H1 (cell line): ENCODE data around the gene KCNK13. TPM values are rescaled to one million over a fixed set of nuclear protein-coding genes. Genes with fewer than 3 reads are reported as not detected.

Experiments used
- CTCF ChIA-PET: fragments of 300-600 bp; sonication (Branson Sonifier 250); formaldehyde crosslinking; loops from one replicate; lab custom pipeline; 2021; ENCODE audit not compliant: partially characterized antibody; lab: Charles Lee
- POLR2A ChIA-PET: fragments of 300-600 bp; sonication (Branson Sonifier 250); formaldehyde crosslinking; loops from one replicate; lab custom pipeline; 2021; ENCODE audit warnings: inconsistent platforms; ENCODE audit not compliant: partially characterized antibody; lab: Charles Lee
- DNase-seq, 2 experiments: peaks; one replicate each; pipeline versions ENCODE4 v3.0.0 to v3.0.0-alpha.2; 2010 to 2022; ENCODE audit warnings: low spot score in 2 of 2, low read depth in 1 of 2, mixed read lengths in 1 of 2
- FAIRE-seq: peaks from 2 replicates; lab custom pipeline; 2011; peaks lifted over from hg19 to GRCh38; lab: Jason Lieb, UNC
- H2AFZ ChIP-seq: 2 replicates; pipeline ENCODE4 v1.8.1; 2012; ENCODE audit warnings: low read length, inconsistent platforms
- H2AK5ac ChIP-seq: 2 replicates; pipeline ENCODE4 v1.6.1; 2013; ENCODE audit warnings: low read depth, low read length
- H2BK120ac ChIP-seq: replicated peaks from 2 replicates; pipeline ENCODE3; 2013; ENCODE audit warnings: low read depth, low read length, inconsistent platforms
- H2BK12ac ChIP-seq: 2 replicates; pipeline ENCODE4 v1.6.1; 2013; ENCODE audit warnings: low read depth, low read length
- H2BK15ac ChIP-seq: 2 replicates; pipeline ENCODE4 v1.6.1; 2013; ENCODE audit warnings: low read length
- H2BK20ac ChIP-seq: 2 replicates; pipeline ENCODE4 v1.6.1; 2013; ENCODE audit warnings: low read length
- H2BK5ac ChIP-seq: 2 replicates; pipeline ENCODE4 v1.6.1; 2013; ENCODE audit warnings: low read depth, low read length
- H3K14ac ChIP-seq: 2 replicates; pipeline ENCODE4 v1.6.1; 2013; ENCODE audit warnings: inconsistent platforms; ENCODE audit not compliant: insufficient read length
- H3K18ac ChIP-seq: 2 replicates; pipeline ENCODE4 v1.6.1; 2013; ENCODE audit warnings: low read length; ENCODE audit errors: extremely low read depth
- H3K23ac ChIP-seq: 2 replicates; pipeline ENCODE4 v1.6.1; 2013; ENCODE audit warnings: inconsistent platforms; ENCODE audit not compliant: insufficient read length
- H3K23me2 ChIP-seq: 2 replicates; pipeline ENCODE4 v1.6.1; 2013; ENCODE audit warnings: low read depth, low read length
- H3K27ac ChIP-seq: 2 replicates; pipeline ENCODE4 v1.6.1; 2011; ENCODE audit warnings: low read depth, low read length, inconsistent platforms
- H3K27me3 ChIP-seq, 4 experiments: replicated peaks in 1 of 4; 1 replicate in 1 of 4; 2 replicates in 3 of 4; pipeline versions ENCODE4 v1.6.1 to v1.8.1; 2011 to 2013; ENCODE audit warnings: low read length in 3 of 4, mild to moderate bottlenecking in 3 of 4, inconsistent platforms in 2 of 4, mixed read lengths in 2 of 4, moderate library complexity in 1 of 4; ENCODE audit not compliant: control insufficient read depth in 3 of 4, insufficient read depth in 3 of 4; ENCODE audit errors: extremely low read depth in 1 of 4
- H3K36me3 ChIP-seq, 4 experiments: 2 replicates each; pipeline versions ENCODE4 v1.6.1 to v1.8.1; 2011 to 2013; ENCODE audit warnings: mild to moderate bottlenecking in 4 of 4, low read length in 3 of 4, moderate library complexity in 2 of 4, control low read depth in 1 of 4, inconsistent platforms in 1 of 4; ENCODE audit not compliant: insufficient read depth in 4 of 4, control insufficient read depth in 2 of 4
- H3K4ac ChIP-seq: replicated peaks from 2 replicates; pipeline ENCODE3; 2013; ENCODE audit warnings: low read length, low read depth, mixed read lengths, inconsistent platforms; ENCODE audit not compliant: insufficient read length
- H3K4me1 ChIP-seq, 4 experiments: replicated peaks in 1 of 4; 1 replicate in 1 of 4; 2 replicates in 3 of 4; pipeline versions ENCODE4 v1.6.1 to v1.8.1; 2011 to 2013; ENCODE audit warnings: low read length in 3 of 4, inconsistent platforms in 2 of 4, mixed read lengths in 1 of 4; ENCODE audit not compliant: insufficient read depth in 4 of 4, control insufficient read depth in 3 of 4
- H3K4me2 ChIP-seq, 2 experiments: 2 replicates each; pipeline versions ENCODE4 v1.6.1 to v1.8.1; 2011 to 2013; ENCODE audit warnings: low read depth in 2 of 2, low read length in 2 of 2, control low read depth in 1 of 2, inconsistent platforms in 1 of 2, mild to moderate bottlenecking in 1 of 2; ENCODE audit not compliant: insufficient read depth in 1 of 2
- H3K4me3 ChIP-seq, 4 experiments: fragments of 200-600, 300-600 bp in 1 of 4; sonication (generic), shearing (Covaris generic), sonication (Bioruptor Twin) in 1 of 4; 2 replicates each; pipeline versions ENCODE4 v1.5.1 to v1.8.1; 2011 to 2016; ENCODE audit warnings: low read length in 4 of 4, low read depth in 3 of 4, control low read depth in 2 of 4, inconsistent platforms in 2 of 4, mild to moderate bottlenecking in 2 of 4, mixed read lengths in 1 of 4, moderate library complexity in 1 of 4; ENCODE audit not compliant: insufficient read depth in 2 of 4; ENCODE audit errors: extremely low read depth in 1 of 4
- H3K56ac ChIP-seq: replicated peaks from 2 replicates; pipeline ENCODE3; 2013; ENCODE audit warnings: low read depth, mild to moderate bottlenecking, mixed read lengths, low read length, inconsistent platforms; ENCODE audit not compliant: insufficient read length
- H3K79me1 ChIP-seq: 2 replicates; pipeline ENCODE4 v1.6.1; 2013; ENCODE audit warnings: low read depth, low read length, control low read depth
- H3K79me2 ChIP-seq, 2 experiments: 2 replicates each; pipeline versions ENCODE4 v1.6.1 to v1.8.1; 2012 to 2013; ENCODE audit warnings: low read length in 2 of 2, mild to moderate bottlenecking in 2 of 2, inconsistent platforms in 1 of 2; ENCODE audit not compliant: insufficient read depth in 2 of 2, control insufficient read depth in 1 of 2
- H3K9ac ChIP-seq, 4 experiments: replicated peaks in 1 of 4; 1 replicate in 1 of 4; 2 replicates in 3 of 4; pipeline versions ENCODE4 v1.6.1 to v1.8.1; 2011 to 2013; ENCODE audit warnings: low read depth in 3 of 4, low read length in 3 of 4, control low read depth in 2 of 4, mild to moderate bottlenecking in 2 of 4, moderate library complexity in 2 of 4, inconsistent platforms in 1 of 4; ENCODE audit errors: extremely low read depth in 1 of 4
- H3K9me3 ChIP-seq, 2 experiments: 2 replicates each; pipeline versions ENCODE4 v1.6.1 to v1.8.1; 2012 to 2013; ENCODE audit warnings: mild to moderate bottlenecking in 2 of 2, moderate library complexity in 2 of 2, control low read depth in 1 of 2, inconsistent platforms in 1 of 2, low read depth in 1 of 2, low read length in 1 of 2, mixed read lengths in 1 of 2; ENCODE audit not compliant: insufficient read depth in 2 of 2
- H4K20me1 ChIP-seq, 2 experiments: replicated peaks in 1 of 2; 2 replicates each; pipeline versions ENCODE3 to v1.8.1; 2011 to 2013; ENCODE audit warnings: inconsistent platforms in 2 of 2, low read length in 2 of 2, mild to moderate bottlenecking in 1 of 2; ENCODE audit not compliant: insufficient read depth in 2 of 2, control insufficient read depth in 1 of 2
- H4K5ac ChIP-seq: 2 replicates; pipeline ENCODE4 v1.6.1; 2013; ENCODE audit warnings: low read length, low read depth, mixed read lengths, inconsistent platforms; ENCODE audit not compliant: insufficient read length
- H4K8ac ChIP-seq: 2 replicates; pipeline ENCODE4 v1.8.0; 2013; ENCODE audit warnings: mild to moderate bottlenecking, moderate library complexity, low read length, inconsistent platforms; ENCODE audit not compliant: insufficient read depth; ENCODE audit errors: extremely low read depth
- H4K91ac ChIP-seq: replicated peaks from 2 replicates; pipeline ENCODE3; 2013; ENCODE audit warnings: low read length, mixed read lengths, inconsistent platforms; ENCODE audit not compliant: insufficient read length
- ASH2L ChIP-seq: fragments of 200-600, 300-600 bp; sonication (generic); IDR thresholded peaks from one replicate; pipeline ENCODE4 v1.7.1; 2017; ENCODE audit warnings: low read length
- CEBPB ChIP-seq: IDR thresholded peaks from 2 replicates; pipeline ENCODE4 v1.6.1; 2012; ENCODE audit warnings: low read depth, low read length
- JUN ChIP-seq: IDR thresholded peaks from 2 replicates; pipeline ENCODE4 v1.6.1; 2011; ENCODE audit warnings: low read depth, mild to moderate bottlenecking, improper control_type of control experiment, low read length
- MAFK ChIP-seq: IDR thresholded peaks from 2 replicates; pipeline ENCODE4 v1.6.1; 2012; ENCODE audit warnings: low read depth, mild to moderate bottlenecking, improper control_type of control experiment, low read length
- POLR2A ChIP-seq, 2 experiments: IDR thresholded peaks; 1 replicate in 1 of 2; 2 replicates in 1 of 2; pipeline ENCODE4 v1.6.1; 2011; ENCODE audit warnings: low read depth in 2 of 2, low read length in 2 of 2, mild to moderate bottlenecking in 2 of 2; ENCODE audit errors: control extremely low read depth in 1 of 2
- TBP ChIP-seq: IDR thresholded peaks from 2 replicates; pipeline ENCODE4 v1.6.1; 2011; ENCODE audit warnings: low read depth, low read length, improper control_type of control experiment
- YY1 ChIP-seq: IDR thresholded peaks from 2 replicates; pipeline ENCODE4 v1.6.1; 2011; ENCODE audit warnings: low read depth, mild to moderate bottlenecking, low read length
- WGBS, 2 experiments: shearing (Covaris generic) in 1 of 2; methylation state at CpG; one replicate each; pipeline versions ENCODE4 v1.1.6 to v1.1.7; 2013 to 2015; ENCODE audit warnings: low lambda C conversion rate in 2 of 2, mixed read lengths in 2 of 2, inconsistent platforms in 1 of 2, low coverage in 1 of 2, missing lambda C conversion rate in 1 of 2; ENCODE audit not compliant: insufficient replicate concordance in 2 of 2, insufficient coverage in 1 of 2, insufficient read length in 1 of 2; ENCODE audit errors: extremely low coverage in 1 of 2, missing lambda C conversion rate in 1 of 2; 5-methylcytosine and 5-hydroxymethylcytosine counted together
- polyA plus RNA-seq, 7 experiments: library from polyadenylated mRNA; depleted of rRNA in 3 of 7; stranded (reverse) in 5 of 7; unstranded in 2 of 7; fragments of >200 nt in 5 of 7; fragments of 200-250 nt in 2 of 7; gene quantifications; 1 replicate in 5 of 7; 2 replicates in 1 of 7; 4 replicates in 1 of 7; pipeline versions ENCODE4 v1.2.1 to v1.2.3, GENCODE V29; 2011 to 2013; ENCODE audit warnings: missing spikeins in 2 of 7, mixed read lengths in 2 of 7
- total RNA-seq: library from RNA; stranded (reverse); fragmentation: NEBNext Ultra II Directional; extraction: Animal tissue kit (Norgen Biotek cat#: 25700); gene quantifications from 2 replicates; pipeline ENCODE4 v1.2.1, GENCODE V29; 2021
- TF ChIP-seq, protein P1 (sequence below): IDR thresholded peaks from 2 replicates; pipeline ENCODE4 v1.6.1; 2011; ENCODE audit warnings: low read depth, mild to moderate bottlenecking, low read length; ENCODE audit not compliant: insufficient read depth

The KCNK13 gene
- total and polyA plus RNA-seq, 2 of the 8 experiments (the other 6 are each of a cell fraction or from before 2014, with no cell fraction given), result 0.39 to 0.48 TPM

DNA sequence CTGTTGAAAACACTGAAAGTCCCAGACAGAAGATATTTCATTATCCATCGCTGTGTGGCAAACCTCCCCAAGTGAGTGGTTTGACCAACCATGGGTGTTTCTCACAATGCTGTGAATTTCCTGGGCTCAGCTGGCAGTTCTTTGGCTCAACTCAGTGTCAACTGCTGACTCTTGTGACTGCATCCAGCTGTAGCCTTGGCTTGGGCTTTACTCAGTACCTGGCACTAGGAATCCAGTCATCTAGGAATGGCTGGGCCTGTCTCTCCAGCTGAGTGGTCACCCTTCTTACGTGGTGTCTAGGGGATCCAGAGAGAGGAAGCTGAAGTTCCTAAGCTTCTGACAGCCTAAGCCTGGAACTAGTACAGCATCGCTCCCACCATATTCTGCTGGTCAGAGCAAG is 113.8 kb downstream of the KCNK13 start:
- H2BK20ac ChIP-seq, result no peak overlapping the region
- H3K18ac ChIP-seq, result no peak overlapping the region
- no peak overlapping the region for H3K4me3 ChIP-seq
- H4K5ac ChIP-seq, result no peak overlapping the region
- ChIA-PET CTCF (interaction anchor here (1.2 to 1.6 kb wide), 3 partner anchors 19 to 29 kb away, joined by 3 to 6 read pairs (median 4); no protein-coding TSS in a partner anchor), POLR2A (interaction anchor here (0.6 kb wide), 1 partner anchor 138 kb away, joined by 3 read pairs; no protein-coding TSS in a partner anchor)
- DNase-seq (no peak), FAIRE-seq (no peak)
- no peak overlapping the region for H3K14ac ChIP-seq
- H2BK15ac ChIP-seq, result no peak overlapping the region
- no peaks in the 10 kb centered on the region for H3K9me3 ChIP-seq
- H3K27ac ChIP-seq, result no peak overlapping the region
- no peaks in the 10 kb centered on the region for H3K23me2 ChIP-seq
- no peaks in the 10 kb centered on the region for H4K20me1 ChIP-seq
- H4K91ac ChIP-seq, result no peak overlapping the region
- H3K27me3 ChIP-seq, result peaks cover 0 to 1% (median 0%) of the 10 kb centered on the region in 4 experiments; a peak in 1 of 7 replicates
- no peaks in the 10 kb centered on the region for H3K4me1 ChIP-seq
- TF ChIP-seq ASH2L (no peak), CEBPB (no peak), TBP (no peak), MAFK (no peak), JUN (no peak), YY1 (no peak), POLR2A (IDR thresholded peaks at IDR 0.05; ENCODE audit: control extremely low read depth in 1 of 2, low read depth in 2 of 2, low read length in 2 of 2) (no peak)
- TF ChIP-seq, protein P1, sequence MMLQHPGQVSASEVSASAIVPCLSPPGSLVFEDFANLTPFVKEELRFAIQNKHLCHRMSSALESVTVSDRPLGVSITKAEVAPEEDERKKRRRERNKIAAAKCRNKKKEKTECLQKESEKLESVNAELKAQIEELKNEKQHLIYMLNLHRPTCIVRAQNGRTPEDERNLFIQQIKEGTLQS, result no peak
- 94% methylated on average over 3 of the region's 3 CpGs; no CpG with 5 or more reads in 1 of the 2 experiments for WGBS, 2 experiments
- H3K9ac ChIP-seq, result no peak overlapping the region
- H4K8ac ChIP-seq, result no peak overlapping the region; the same call in 1 of the 2 replicates
- H2BK5ac ChIP-seq, result no peak overlapping the region
- no peak overlapping the region for H3K23ac ChIP-seq
- no peak overlapping the region for H2AK5ac ChIP-seq
- no peak overlapping the region for H3K4me2 ChIP-seq
- no peak overlapping the region for H3K56ac ChIP-seq
- H3K79me2 ChIP-seq, result no peaks in the 10 kb centered on the region
- no peak overlapping the region for H2AFZ ChIP-seq
- no peaks in the 10 kb centered on the region for H3K36me3 ChIP-seq
- no peak overlapping the region for H3K4ac ChIP-seq
- H2BK120ac ChIP-seq, result no peak overlapping the region
- H3K79me1 ChIP-seq, result no peaks in the 10 kb centered on the region
- no peak overlapping the region for H2BK12ac ChIP-seq
